ENCODE results near the gene FAM110D.

- TF ChIP-seq GATA2 (IDR thresholded peaks at IDR 0.05; ENCODE audit: low read depth, low read length), result no peak
- TF ChIP-seq GATA3 (IDR thresholded peaks at IDR 0.05; ENCODE audit: low read depth, low read length), result no peak
Observed at GRCh38 chr1:26130695-26131094, 28.2 kb upstream of the FAM110D start.
